ENCODE measurements around the gene SPATA12. TPM values are rescaled to one million over a fixed set of nuclear protein-coding genes. Genes with fewer than 3 reads are reported as not detected.
"Not testable (repeated sequence)": the region's sequence is repeated elsewhere in the genome, so short reads cannot be mapped to it uniquely, and the experiment has no call there.

Gene SPATA12
- total RNA-seq, 1 donor from 2014 or later, result 0.15 TPM

DNA sequence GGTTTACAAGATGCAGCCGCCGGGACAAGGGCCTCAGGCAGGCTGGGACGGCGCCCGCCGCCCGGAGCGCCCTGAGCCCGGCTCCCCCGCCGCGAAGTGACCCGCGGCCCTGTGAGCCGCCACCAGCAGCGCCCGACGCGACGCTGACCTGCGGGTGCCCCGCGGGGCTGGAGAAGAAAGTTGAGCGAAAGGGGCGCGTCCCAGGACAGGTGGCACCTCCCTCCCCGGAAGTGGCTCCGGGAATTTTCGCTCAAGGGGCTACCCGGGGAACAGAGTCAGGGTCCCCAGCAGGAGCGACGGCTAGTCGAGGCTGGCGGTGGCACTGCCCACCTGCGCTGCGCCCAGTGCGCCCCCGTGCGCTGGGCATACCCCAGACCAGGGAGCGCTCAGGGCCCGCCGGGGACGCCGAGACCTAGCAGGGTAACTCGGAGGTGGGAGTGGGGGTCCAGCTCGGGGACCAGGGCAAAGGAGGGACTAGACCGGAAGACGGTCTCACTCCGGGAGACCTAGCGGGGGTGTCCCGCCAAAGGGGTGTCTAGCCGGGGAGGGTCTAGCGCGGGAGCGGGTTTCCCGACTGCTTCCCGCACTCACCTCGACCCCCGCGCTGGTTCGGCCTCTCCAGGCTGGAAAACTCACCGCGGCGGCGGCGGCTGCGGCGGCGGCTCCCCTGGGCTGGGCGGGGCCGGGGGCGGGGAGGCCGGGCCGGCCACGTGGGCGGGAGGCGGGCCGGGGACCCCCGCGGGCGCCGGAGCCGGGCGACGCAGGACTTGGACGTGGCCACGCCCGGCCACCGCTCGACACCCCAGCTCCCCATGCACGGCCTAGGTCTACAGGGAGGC lies 18.4 kb downstream of the SPATA12 start:
- peak; percentile 66 for DNase-seq (ENCODE audit: low spot score)
- no peaks in the 10 kb centered on the region for H3K4me1 Mint-ChIP-seq (ENCODE audit: unreplicated experiment)
- no peaks in the 10 kb centered on the region for H3K36me3 Mint-ChIP-seq (ENCODE audit: low read depth, unreplicated experiment)
- H3K27me3 Mint-ChIP-seq (ENCODE audit: unreplicated experiment), result peaks cover 9% of the 10 kb centered on the region
- TF ChIP-seq, protein P1, sequence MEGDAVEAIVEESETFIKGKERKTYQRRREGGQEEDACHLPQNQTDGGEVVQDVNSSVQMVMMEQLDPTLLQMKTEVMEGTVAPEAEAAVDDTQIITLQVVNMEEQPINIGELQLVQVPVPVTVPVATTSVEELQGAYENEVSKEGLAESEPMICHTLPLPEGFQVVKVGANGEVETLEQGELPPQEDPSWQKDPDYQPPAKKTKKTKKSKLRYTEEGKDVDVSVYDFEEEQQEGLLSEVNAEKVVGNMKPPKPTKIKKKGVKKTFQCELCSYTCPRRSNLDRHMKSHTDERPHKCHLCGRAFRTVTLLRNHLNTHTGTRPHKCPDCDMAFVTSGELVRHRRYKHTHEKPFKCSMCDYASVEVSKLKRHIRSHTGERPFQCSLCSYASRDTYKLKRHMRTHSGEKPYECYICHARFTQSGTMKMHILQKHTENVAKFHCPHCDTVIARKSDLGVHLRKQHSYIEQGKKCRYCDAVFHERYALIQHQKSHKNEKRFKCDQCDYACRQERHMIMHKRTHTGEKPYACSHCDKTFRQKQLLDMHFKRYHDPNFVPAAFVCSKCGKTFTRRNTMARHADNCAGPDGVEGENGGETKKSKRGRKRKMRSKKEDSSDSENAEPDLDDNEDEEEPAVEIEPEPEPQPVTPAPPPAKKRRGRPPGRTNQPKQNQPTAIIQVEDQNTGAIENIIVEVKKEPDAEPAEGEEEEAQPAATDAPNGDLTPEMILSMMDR (IDR thresholded peaks at IDR 0.05; ENCODE audit: unreplicated experiment), result no peak
- H3K9me3 Mint-ChIP-seq (ENCODE audit: unreplicated experiment), result no peaks in the 10 kb centered on the region
- H3K27ac Mint-ChIP-seq (ENCODE audit: unreplicated experiment), result no peak overlapping the region
- H3K4me3 Mint-ChIP-seq (ENCODE audit: unreplicated experiment), result no peak overlapping the region

DNA sequence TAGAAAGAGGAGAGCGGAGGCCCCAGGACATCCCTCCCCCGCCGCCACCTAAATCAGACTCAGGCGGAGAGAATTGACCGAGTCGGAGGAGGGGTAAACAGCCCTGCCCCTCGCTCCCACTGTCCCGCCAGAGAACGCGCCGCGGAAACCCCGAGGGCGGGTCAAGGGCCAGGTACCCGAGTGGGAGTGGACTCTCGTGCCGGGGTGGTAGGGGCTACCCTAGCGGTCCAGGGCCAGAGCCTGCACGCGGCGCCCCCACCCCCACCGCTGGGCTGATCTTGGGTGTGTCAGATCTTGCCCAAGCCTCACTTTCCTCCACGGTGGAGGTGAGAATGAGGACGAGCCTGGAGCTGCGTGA lies 19.0 kb downstream of the SPATA12 start:
- Mint-ChIP-seq H3K27me3 (ENCODE audit: unreplicated experiment) (peaks cover 9% of the 10 kb centered on the region), H3K27ac (ENCODE audit: unreplicated experiment) (no peak overlapping the region), H3K4me1 (ENCODE audit: unreplicated experiment) (no peaks in the 10 kb centered on the region), H3K9me3 (ENCODE audit: unreplicated experiment) (no peaks in the 10 kb centered on the region), H3K4me3 (ENCODE audit: unreplicated experiment) (peak overlapping the region; percentile 59), H3K36me3 (ENCODE audit: low read depth, unreplicated experiment) (no peaks in the 10 kb centered on the region)
- no peak for DNase-seq (ENCODE audit: low spot score)
- TF ChIP-seq, protein P1 (IDR thresholded peaks at IDR 0.05; ENCODE audit: unreplicated experiment), result no peak

DNA sequence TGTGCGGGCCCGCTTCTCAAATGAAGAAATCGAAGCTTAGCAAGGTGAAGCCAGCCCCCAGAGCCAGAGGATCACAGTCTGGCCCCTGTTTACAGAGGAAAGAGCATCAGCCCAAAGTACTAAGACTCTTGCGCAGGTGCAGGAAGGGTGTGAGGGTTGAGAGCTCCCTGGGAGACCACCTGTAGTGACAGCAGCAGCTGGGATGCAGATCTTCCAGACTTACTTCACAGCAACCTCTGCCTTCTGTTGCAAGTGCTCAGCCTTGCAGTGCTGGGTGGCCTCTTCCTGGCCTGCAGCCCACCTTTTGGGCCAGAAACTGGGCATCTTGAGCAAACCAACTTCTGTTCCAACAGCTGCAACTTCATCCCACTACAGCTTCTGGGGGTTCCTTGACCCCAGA lies 19.7 kb downstream of the SPATA12 start:
- no peak for DNase-seq (ENCODE audit: low spot score)
- Mint-ChIP-seq H3K4me3 (ENCODE audit: unreplicated experiment) (peak overlapping the region; percentile 59), H3K4me1 (ENCODE audit: unreplicated experiment) (no peaks in the 10 kb centered on the region), H3K36me3 (ENCODE audit: low read depth, unreplicated experiment) (no peaks in the 10 kb centered on the region), H3K9me3 (ENCODE audit: unreplicated experiment) (no peaks in the 10 kb centered on the region), H3K27ac (ENCODE audit: unreplicated experiment) (no peak overlapping the region), H3K27me3 (ENCODE audit: unreplicated experiment) (peaks cover 7% of the 10 kb centered on the region)
- TF ChIP-seq, protein P1 (IDR thresholded peaks at IDR 0.05; ENCODE audit: unreplicated experiment), result no peak

DNA sequence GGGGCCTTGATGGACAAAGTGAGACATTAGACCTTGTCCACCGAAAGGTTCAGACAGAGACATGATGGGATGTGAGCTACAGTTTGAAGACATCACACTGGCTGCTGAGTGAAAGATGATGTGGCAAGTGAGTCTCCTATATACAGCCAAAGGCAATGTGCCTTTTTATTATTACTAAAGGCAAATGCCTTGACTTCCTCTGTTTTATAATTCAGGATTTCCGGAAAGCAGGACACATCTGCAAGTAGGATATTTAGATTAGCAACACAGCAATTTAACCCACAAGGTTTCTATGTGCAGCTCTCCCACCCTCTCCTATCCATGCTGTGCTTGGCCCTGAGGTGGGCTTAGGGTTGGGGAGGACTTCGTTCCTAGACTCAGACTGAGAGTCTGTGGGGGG lies 20.7 kb downstream of the SPATA12 start:
- no peak for DNase-seq (ENCODE audit: low spot score)
- Mint-ChIP-seq H3K27me3 (ENCODE audit: unreplicated experiment) (peaks cover 7% of the 10 kb centered on the region), H3K27ac (ENCODE audit: unreplicated experiment) (no peak overlapping the region), H3K36me3 (ENCODE audit: low read depth, unreplicated experiment) (no peaks in the 10 kb centered on the region), H3K4me3 (ENCODE audit: unreplicated experiment) (no peak overlapping the region), H3K9me3 (ENCODE audit: unreplicated experiment) (no peaks in the 10 kb centered on the region), H3K4me1 (ENCODE audit: unreplicated experiment) (no peaks in the 10 kb centered on the region)
- TF ChIP-seq, protein P1 (IDR thresholded peaks at IDR 0.05; ENCODE audit: unreplicated experiment), result no peak

DNA sequence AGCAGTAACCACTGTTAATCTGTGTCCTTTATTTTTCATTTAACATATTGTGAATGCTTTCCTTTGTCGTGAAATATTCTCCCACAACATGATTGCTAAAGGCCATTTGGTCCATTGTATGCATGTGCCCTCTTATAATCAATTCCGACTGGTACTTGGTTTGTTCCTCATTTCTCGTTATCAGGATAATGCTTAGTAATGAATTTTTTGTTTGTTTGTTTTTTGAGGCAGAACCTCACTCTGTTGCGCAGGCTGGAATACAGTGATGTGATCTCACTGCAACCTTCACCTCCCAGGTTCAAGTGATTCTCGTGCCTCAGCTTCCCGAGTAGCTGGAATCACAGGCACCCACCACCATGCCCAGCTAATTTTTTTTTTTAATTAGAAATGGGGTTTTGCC lies 22.0 kb downstream of the SPATA12 start:
- Mint-ChIP-seq H3K27me3 (ENCODE audit: unreplicated experiment) (peaks cover 7% of the 10 kb centered on the region), H3K4me3 (ENCODE audit: unreplicated experiment) (no peak overlapping the region), H3K4me1 (ENCODE audit: unreplicated experiment) (no peaks in the 10 kb centered on the region), H3K36me3 (ENCODE audit: low read depth, unreplicated experiment) (no peaks in the 10 kb centered on the region), H3K27ac (ENCODE audit: unreplicated experiment) (no peak overlapping the region), H3K9me3 (ENCODE audit: unreplicated experiment) (no peaks in the 10 kb centered on the region)
- DNase-seq (ENCODE audit: low spot score), result no peak
- TF ChIP-seq, protein P1 (IDR thresholded peaks at IDR 0.05; ENCODE audit: unreplicated experiment), result no peak

DNA sequence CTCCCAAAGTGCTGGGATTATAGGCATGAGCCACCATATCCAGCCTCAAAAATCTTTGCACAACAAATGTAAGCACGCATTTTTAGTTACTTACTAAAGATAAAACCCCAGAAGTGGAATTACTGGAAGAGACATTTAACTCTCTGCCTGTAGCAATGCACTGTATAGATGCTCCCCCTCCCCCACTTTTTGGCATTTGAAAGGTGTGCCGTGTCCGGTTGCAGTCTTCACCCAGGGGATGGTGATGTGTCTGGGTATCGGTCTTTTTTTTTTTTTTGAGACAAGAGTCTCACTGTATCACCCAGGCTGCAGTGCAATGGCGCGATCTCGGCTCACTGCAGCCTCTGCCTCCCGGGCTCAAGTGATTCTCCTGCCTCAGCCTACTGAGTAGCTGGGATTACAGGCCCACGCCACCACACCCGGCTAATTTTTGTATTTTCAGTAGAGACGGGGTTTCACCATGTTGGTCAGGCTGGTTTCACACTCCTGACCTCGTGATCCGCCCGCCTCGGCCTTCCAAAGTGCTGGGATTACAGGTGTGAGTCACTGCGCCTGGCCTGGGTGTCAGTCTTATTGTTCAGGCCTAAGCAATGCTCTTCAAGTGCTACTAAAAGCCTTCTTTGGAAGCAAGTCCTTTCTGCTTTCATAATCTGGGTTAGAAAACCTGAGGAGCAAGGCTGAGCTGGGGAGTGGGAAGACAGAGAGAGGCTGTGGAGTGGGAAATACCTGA lies 23.0 kb downstream of the SPATA12 start:
- not testable (repeated sequence) for H3K27ac Mint-ChIP-seq (ENCODE audit: unreplicated experiment); H3K4me3 Mint-ChIP-seq (ENCODE audit: unreplicated experiment); H3K36me3 Mint-ChIP-seq (ENCODE audit: low read depth, unreplicated experiment); H3K4me1 Mint-ChIP-seq (ENCODE audit: unreplicated experiment); H3K27me3 Mint-ChIP-seq (ENCODE audit: unreplicated experiment); H3K9me3 Mint-ChIP-seq (ENCODE audit: unreplicated experiment); DNase-seq (ENCODE audit: low spot score)
